Neural progenitor cell (in vitro differentiated cells): Measurements from ENCODE around the gene EVPLL. TPM values are rescaled to one million over a fixed set of nuclear protein-coding genes. Genes with fewer than 3 reads are reported as not detected.
A peak's percentile ranks its signal among the peaks of the same experiment; 100 is the strongest.
"Not testable (repeated sequence)": the region's sequence is repeated elsewhere in the genome, so short reads cannot be mapped to it uniquely, and the experiment has no call there.

Source experiments
- DNase-seq: peaks from one replicate; pipeline ENCODE4 v3.0.0-alpha.2; 2016; ENCODE audit warnings: low spot score
- H2AFZ ChIP-seq: fragments of 200-600 bp; sonication (generic); replicated peaks from 2 replicates; pipeline ENCODE4 v1.6.1; 2016; ENCODE audit warnings: antibody characterized with exemption
- H3F3A ChIP-seq: fragments of 200-600 bp; sonication (generic); 2 replicates; pipeline ENCODE4 v1.6.1; 2016; ENCODE audit warnings: antibody characterized with exemption, low read depth
- H3K27ac ChIP-seq: fragments of 200-600 bp; sonication (generic); 2 replicates; pipeline ENCODE4 v1.5.1; 2016; ENCODE audit warnings: mild to moderate bottlenecking
- H3K27me3 ChIP-seq: fragments of 200-600 bp; sonication (generic); 2 replicates; pipeline ENCODE4 v1.6.1; 2016; ENCODE audit warnings: mild to moderate bottlenecking, moderate library complexity
- H3K36me3 ChIP-seq: fragments of 200-600 bp; sonication (generic); 2 replicates; pipeline ENCODE4 v1.5.1; 2016
- H3K4me1 ChIP-seq: fragments of 200-600 bp; sonication (generic); 2 replicates; pipeline ENCODE4 v1.6.1; 2016; ENCODE audit warnings: mixed run types
- H3K4me2 ChIP-seq: fragments of 200-600 bp; sonication (generic); 2 replicates; pipeline ENCODE4 v1.6.1; 2016
- H3K4me3 ChIP-seq: fragments of 200-600 bp; sonication (generic); 2 replicates; pipeline ENCODE4 v1.5.1; 2016
- H3K79me2 ChIP-seq: fragments of 200-600 bp; sonication (generic); 2 replicates; pipeline ENCODE4 v1.6.1; 2016; ENCODE audit warnings: low read depth
- H3K9ac ChIP-seq: fragments of 200-600 bp; sonication (generic); 2 replicates; pipeline ENCODE4 v1.6.1; 2016
- H3K9me3 ChIP-seq: fragments of 200-600 bp; sonication (generic); 2 replicates; pipeline ENCODE4 v1.5.1; 2016; ENCODE audit warnings: low read depth
- H4K20me1 ChIP-seq: fragments of 200-600 bp; sonication (generic); 2 replicates; pipeline ENCODE4 v1.6.1; 2016; ENCODE audit warnings: low read depth
- H3K27ac Mint-ChIP-seq: 3 replicates; pipeline ENCODE4 v1.8.0; 2021; ENCODE audit warnings: mixed read lengths
- H3K27me3 Mint-ChIP-seq: 2 replicates; pipeline ENCODE4 v1.8.0; 2022; ENCODE audit warnings: low read depth, mild to moderate bottlenecking, inconsistent platforms, moderate library complexity, mixed read lengths; ENCODE audit not compliant: insufficient read depth
- H3K36me3 Mint-ChIP-seq: 3 replicates; pipeline ENCODE4 v1.8.0; 2021; ENCODE audit warnings: mixed read lengths
- H3K4me1 Mint-ChIP-seq: 3 replicates; pipeline ENCODE4 v1.8.0; 2021; ENCODE audit warnings: mixed read lengths
- H3K4me3 Mint-ChIP-seq: 3 replicates; pipeline ENCODE4 v1.8.0; 2021; ENCODE audit warnings: mild to moderate bottlenecking, moderate library complexity, mixed read lengths
- H3K9me3 Mint-ChIP-seq: 3 replicates; pipeline ENCODE4 v1.8.0; 2020; ENCODE audit warnings: mixed read lengths
- CTCF ChIP-seq: fragments of 200-600 bp; sonication (generic); IDR thresholded peaks from 2 replicates; pipeline ENCODE4 v1.5.1; 2017; ENCODE audit warnings: antibody characterized with exemption, mild to moderate bottlenecking
- EZH2 ChIP-seq: fragments of 200-600 bp; sonication (generic); IDR thresholded peaks from 2 replicates; pipeline ENCODE4 v1.6.1; 2017; ENCODE audit warnings: antibody characterized with exemption, mild to moderate bottlenecking, moderate library complexity
- EZH2phosphoT487 ChIP-seq: fragments of 200-600 bp; sonication (generic); IDR thresholded peaks from 2 replicates; pipeline ENCODE4 v1.6.1; 2017; ENCODE audit warnings: antibody characterized with exemption
- total RNA-seq: library from RNA; depleted of rRNA; stranded (reverse); fragments of >200 nt; gene quantifications from 2 replicates; pipeline ENCODE4 v1.2.3, GENCODE V29; 2015; ENCODE audit warnings: low replicate concordance

EVPLL gene
- total RNA-seq, 1 donor from 2014 or later, result not detected

DNA sequence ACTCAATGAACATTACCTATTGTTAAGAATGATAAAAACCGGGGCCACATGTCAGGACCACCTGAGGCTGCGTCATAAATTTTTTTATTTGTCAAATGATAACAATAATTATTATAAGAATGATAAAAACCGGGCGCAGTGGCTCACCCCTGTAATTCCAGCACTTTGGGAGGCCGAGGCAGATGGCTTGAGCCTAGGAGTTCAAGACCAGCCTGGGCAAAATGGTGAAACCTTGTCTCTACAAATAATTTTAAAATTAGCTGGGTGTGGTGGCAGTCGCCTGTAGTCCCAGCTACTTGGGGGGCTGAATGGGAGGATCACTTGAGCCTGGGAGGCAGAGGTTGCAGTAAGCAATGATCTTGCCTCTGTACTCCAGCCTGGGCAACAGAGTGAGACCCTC lies 13.4 kb upstream of the EVPLL start:
- Mint-ChIP-seq H3K27me3 (peaks cover 2% of the 10 kb centered on the region), H3K36me3 (peaks cover 3% of the 10 kb centered on the region), H3K4me3 (peak overlapping the region; percentile 48), H3K4me1 (peaks cover 14% of the 10 kb centered on the region), H3K9me3 (no peaks in the 10 kb centered on the region), H3K27ac (no peak overlapping the region)
- DNase-seq, result no peak
- no peak overlapping the region for H2AFZ ChIP-seq
- TF ChIP-seq CTCF, result no peak
- no peak overlapping the region for H3K9ac ChIP-seq
- H4K20me1 ChIP-seq, result no peaks in the 10 kb centered on the region
- no peaks in the 10 kb centered on the region for H3K36me3 ChIP-seq
- no peak overlapping the region for H3K4me3 ChIP-seq
- no peaks in the 10 kb centered on the region for H3F3A ChIP-seq
- peaks cover 35% of the 10 kb centered on the region for H3K79me2 ChIP-seq
- H3K27ac ChIP-seq, result no peak overlapping the region
- H3K27me3 ChIP-seq, result no peaks in the 10 kb centered on the region
- peaks cover 5% of the 10 kb centered on the region for H3K4me1 ChIP-seq
- no peaks in the 10 kb centered on the region for H3K9me3 ChIP-seq
- peak overlapping the region; percentile 80 for H3K4me2 ChIP-seq

DNA sequence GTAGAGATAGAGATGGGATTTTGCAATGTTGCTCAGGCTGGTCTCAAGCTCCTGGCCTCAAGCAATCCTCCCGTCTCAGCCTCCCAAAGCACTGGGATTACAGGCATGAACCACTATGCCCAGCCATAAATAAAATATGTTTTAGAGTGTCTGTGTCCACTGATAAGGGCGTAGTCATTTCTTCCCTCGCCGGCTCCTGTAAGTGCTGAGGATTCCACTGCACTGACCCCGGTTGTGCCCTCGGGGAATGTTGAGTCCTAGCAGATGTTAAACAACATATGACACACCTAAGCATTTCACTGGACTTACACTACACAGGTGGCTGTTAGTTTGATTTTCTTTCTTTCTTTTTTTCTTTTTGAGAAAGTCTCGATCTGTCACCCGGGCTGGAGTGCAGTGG lies 8.6 kb upstream of the EVPLL start:
- H4K20me1 ChIP-seq, result no peaks in the 10 kb centered on the region
- H3K9ac ChIP-seq, result no peak overlapping the region
- Mint-ChIP-seq H3K27ac (no peak overlapping the region), H3K9me3 (no peaks in the 10 kb centered on the region), H3K36me3 (no peaks in the 10 kb centered on the region), H3K4me1 (no peaks in the 10 kb centered on the region), H3K4me3 (no peak overlapping the region), H3K27me3 (peaks cover 10% of the 10 kb centered on the region)
- H3K27ac ChIP-seq, result no peak overlapping the region
- H3K27me3 ChIP-seq, result no peaks in the 10 kb centered on the region
- no peak overlapping the region for H2AFZ ChIP-seq
- no peak for DNase-seq
- TF ChIP-seq EZH2phosphoT487 (no peak), EZH2 (no peak), CTCF (no peak)
- no peak overlapping the region for H3K4me3 ChIP-seq
- H3K4me2 ChIP-seq, result no peak overlapping the region
- no peaks in the 10 kb centered on the region for H3K9me3 ChIP-seq
- no peaks in the 10 kb centered on the region for H3K4me1 ChIP-seq
- no peaks in the 10 kb centered on the region for H3K79me2 ChIP-seq
- no peaks in the 10 kb centered on the region for H3K36me3 ChIP-seq
- H3F3A ChIP-seq, result no peaks in the 10 kb centered on the region

DNA sequence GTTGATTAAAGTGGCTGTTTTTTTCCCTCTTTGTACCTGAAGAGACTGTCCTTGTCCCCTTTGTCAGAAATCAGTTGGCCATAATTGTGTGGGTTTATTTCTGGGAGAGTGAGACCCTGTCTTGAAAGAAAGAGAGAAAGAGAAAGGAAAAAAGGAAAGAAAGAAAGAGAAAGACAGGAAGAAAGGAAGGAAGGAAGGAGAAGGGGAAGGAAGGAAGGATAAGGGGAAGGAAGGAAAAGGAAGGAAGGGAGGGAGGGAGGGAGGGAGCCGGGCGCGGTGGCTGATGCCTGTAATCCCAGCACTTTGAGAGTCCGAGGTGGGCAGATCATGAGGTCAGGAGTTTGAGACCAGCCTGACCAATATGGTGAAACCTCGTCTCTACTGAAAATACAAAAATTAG lies 6.8 kb upstream of the EVPLL start:
- Histone ChIP-seq H3F3A (no peaks in the 10 kb centered on the region), H3K36me3 (no peaks in the 10 kb centered on the region), H3K27me3 (no peaks in the 10 kb centered on the region), H3K9me3 (no peaks in the 10 kb centered on the region), H4K20me1 (no peaks in the 10 kb centered on the region), H3K79me2 (no peaks in the 10 kb centered on the region), H3K9ac (no peak overlapping the region), H3K4me3 (no peak overlapping the region), H3K4me2 (no peak overlapping the region), H3K4me1 (no peaks in the 10 kb centered on the region), H2AFZ (no peak overlapping the region), H3K27ac (no peak overlapping the region)
- Mint-ChIP-seq H3K36me3 (no peaks in the 10 kb centered on the region), H3K4me3 (no peak overlapping the region), H3K27ac (no peak overlapping the region), H3K27me3 (peaks cover 10% of the 10 kb centered on the region), H3K9me3 (peaks cover 2% of the 10 kb centered on the region), H3K4me1 (no peaks in the 10 kb centered on the region)
- TF ChIP-seq EZH2 (no peak), CTCF (no peak), EZH2phosphoT487 (no peak)
- DNase-seq, result no peak

- Histone ChIP-seq H3K9ac (no peak overlapping the region), H3K4me3 (no peak overlapping the region), H3K9me3 (no peaks in the 10 kb centered on the region), H3K79me2 (no peaks in the 10 kb centered on the region), H3K27me3 (no peaks in the 10 kb centered on the region), H3K27ac (no peak overlapping the region), H3F3A (no peaks in the 10 kb centered on the region), H2AFZ (no peak overlapping the region), H3K4me1 (no peaks in the 10 kb centered on the region), H3K4me2 (no peak overlapping the region), H3K36me3 (no peaks in the 10 kb centered on the region), H4K20me1 (no peaks in the 10 kb centered on the region)
- no peak for DNase-seq
- Mint-ChIP-seq H3K4me1 (no peaks in the 10 kb centered on the region), H3K9me3 (peaks cover 2% of the 10 kb centered on the region), H3K4me3 (no peak overlapping the region), H3K27me3 (peaks cover 10% of the 10 kb centered on the region), H3K36me3 (no peaks in the 10 kb centered on the region), H3K27ac (no peak overlapping the region)
- TF ChIP-seq EZH2phosphoT487 (no peak), CTCF (no peak), EZH2 (no peak)
Observed at GRCh38 chr17:18371455-18371854, 6.1 kb upstream of the EVPLL start.

GRCh38 chr17:18373181-18373580 lies 4.4 kb upstream of the EVPLL start:
- not testable (repeated sequence) for H3K9me3 Mint-ChIP-seq, H3K36me3 Mint-ChIP-seq, H3K9me3 ChIP-seq, H3F3A ChIP-seq, H3K9ac ChIP-seq, H3K4me3 ChIP-seq, H3K4me1 ChIP-seq, H3K27me3 ChIP-seq, H3K79me2 ChIP-seq, H3K27ac ChIP-seq, H3K4me2 ChIP-seq, H3K36me3 ChIP-seq, H3K4me1 Mint-ChIP-seq, H3K27ac Mint-ChIP-seq, H4K20me1 ChIP-seq, DNase-seq, H2AFZ ChIP-seq, H3K4me3 Mint-ChIP-seq
- peaks cover 10% of the 10 kb centered on the region for H3K27me3 Mint-ChIP-seq
